HG02885 (cell line): ENCODE results near the gene RPL31.

ENCODE experiments used
- ATAC-seq: cut with Tn5 transposase; IDR thresholded peaks from one replicate; pipeline ENCODE4 v1.9.1; 2021; ENCODE audit warnings: mild to moderate bottlenecking; ENCODE audit not compliant: unreplicated experiment, poor library complexity

The RPL31 gene

DNA sequence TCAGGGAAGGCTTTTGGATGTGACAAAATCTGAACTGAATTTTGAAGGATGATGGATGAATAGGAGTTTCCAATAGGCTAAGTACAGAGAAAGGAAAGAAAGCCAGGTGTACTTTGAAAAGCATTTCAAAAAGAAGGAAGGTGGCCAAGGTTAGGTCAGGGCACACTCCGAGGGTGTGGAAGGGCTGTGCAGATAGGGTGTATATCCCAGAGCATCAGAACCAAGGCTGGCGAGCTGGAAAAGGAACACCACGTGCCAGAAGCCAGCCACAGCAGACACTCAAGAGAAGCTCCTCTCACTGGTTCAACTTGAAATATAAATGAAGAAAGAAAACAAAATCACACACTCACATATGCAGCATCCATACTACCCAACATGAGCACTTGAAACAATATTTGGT lies 51.0 kb downstream of the RPL31 start:
- ATAC-seq: no peak
